Heart left ventricle (tissue), 13 donors: ENCODE measurements around the gene RNF213.

Experiments used
- POLR2A ChIP-seq, 2 donors: fragments of 450-650 bp; IDR thresholded peaks; one replicate each; pipeline ENCODE4 v1.6.1; 2017; ENCODE audit warnings: antibody characterized with exemption in 2 of 2, mild to moderate bottlenecking in 2 of 2, moderate library complexity in 2 of 2
- TF ChIP-seq, protein P1 (sequence below), 12 donors: fragments of 200-600 bp; sonication (generic) in 4 of 12; IDR thresholded peaks; one replicate each; pipeline versions ENCODE4 v1.5.0 to v1.8.0; 2018 to 2022; ENCODE audit warnings: antibody characterized with exemption in 12 of 12, mild to moderate bottlenecking in 5 of 12
- donor health status: ischemic (EF 13 %, LVEDD 7.1; RV severe dilation, severe dysfunction).
- donor health status: DM: no; HTN: yes; CAD: no.
- donor health status: DM: no; HTN: no; CAD: no.
- donor health status: ischemic (EF 25% LVEDD 6.9; RV normal size, moderate dysfunction).
- donor health status: ischemic (EF 25% LVEDD 5.7; RV mildly dilated, moderate dysfunction).
- donor health status: ischemic (EF 35%, LVEDD 5.7; RV mildly dilated, moderate dysfunction).
- donor health status: nonischemic (EF 11% LVEDD 7.7; RV severe dilation, severe dysfunction).
- donor health status: DM: yes; HTN: yes; CAD: no.
- donor health status: PGD.
- donor health status: ischemic (EF 29% LVEDD 5.4; RV normal size, mild dysfunction).
- donor health status: nonischemic (EF 23%, LVEDD 6.1; RV moderate dilation, normal function).

DNA sequence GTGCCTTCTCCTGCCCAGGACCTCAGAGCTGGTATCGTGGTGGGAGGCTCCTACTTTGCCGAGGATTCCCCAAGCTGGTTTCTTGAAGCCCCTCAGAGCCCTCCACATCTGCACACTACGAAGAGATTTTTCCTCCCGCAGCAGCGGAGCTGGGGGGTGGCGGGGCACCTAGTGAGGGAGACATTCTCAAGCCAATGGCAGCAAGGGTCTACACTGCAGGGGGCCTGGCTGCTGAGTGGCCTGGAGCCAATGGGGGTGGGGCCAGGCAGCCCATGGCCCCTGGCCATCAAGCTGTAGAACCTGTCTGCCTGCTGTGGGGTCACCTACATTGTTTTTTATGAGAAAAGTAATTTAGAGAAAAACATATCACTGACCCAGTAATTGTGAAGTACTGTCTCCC lies 35.4 kb upstream of the RNF213 start:
- TF ChIP-seq, protein P1, sequence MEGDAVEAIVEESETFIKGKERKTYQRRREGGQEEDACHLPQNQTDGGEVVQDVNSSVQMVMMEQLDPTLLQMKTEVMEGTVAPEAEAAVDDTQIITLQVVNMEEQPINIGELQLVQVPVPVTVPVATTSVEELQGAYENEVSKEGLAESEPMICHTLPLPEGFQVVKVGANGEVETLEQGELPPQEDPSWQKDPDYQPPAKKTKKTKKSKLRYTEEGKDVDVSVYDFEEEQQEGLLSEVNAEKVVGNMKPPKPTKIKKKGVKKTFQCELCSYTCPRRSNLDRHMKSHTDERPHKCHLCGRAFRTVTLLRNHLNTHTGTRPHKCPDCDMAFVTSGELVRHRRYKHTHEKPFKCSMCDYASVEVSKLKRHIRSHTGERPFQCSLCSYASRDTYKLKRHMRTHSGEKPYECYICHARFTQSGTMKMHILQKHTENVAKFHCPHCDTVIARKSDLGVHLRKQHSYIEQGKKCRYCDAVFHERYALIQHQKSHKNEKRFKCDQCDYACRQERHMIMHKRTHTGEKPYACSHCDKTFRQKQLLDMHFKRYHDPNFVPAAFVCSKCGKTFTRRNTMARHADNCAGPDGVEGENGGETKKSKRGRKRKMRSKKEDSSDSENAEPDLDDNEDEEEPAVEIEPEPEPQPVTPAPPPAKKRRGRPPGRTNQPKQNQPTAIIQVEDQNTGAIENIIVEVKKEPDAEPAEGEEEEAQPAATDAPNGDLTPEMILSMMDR (IDR thresholded peaks at IDR 0.05): no peak
- TF ChIP-seq POLR2A (IDR thresholded peaks at IDR 0.05): no peak
